Measurements from ENCODE around the gene REV3L. TPM values are rescaled to one million over a fixed set of nuclear protein-coding genes. Genes with fewer than 3 reads are reported as not detected.

REV3L gene
- total RNA-seq, 1 experiment from 2014 or later = 25.3 TPM

DNA sequence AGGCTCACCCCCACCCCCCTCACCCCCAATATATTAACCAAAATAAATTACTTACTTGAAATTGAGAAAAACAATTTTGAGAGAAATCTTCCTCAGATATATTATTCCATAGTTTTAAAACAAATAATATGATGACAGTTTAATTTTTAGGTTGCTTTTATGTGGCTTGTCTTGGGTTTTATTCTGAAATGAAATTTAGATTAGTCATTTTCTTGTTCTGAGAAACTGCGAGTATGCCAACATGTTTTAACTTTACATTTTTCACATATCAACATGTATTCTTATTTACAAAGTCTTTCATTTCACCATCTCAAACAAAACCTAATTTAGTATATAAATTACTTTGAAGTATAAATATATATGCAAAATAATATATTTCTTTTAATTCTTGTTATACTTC lies 11.1 kb downstream of the REV3L start:
- no peak overlapping the region for H3K27ac ChIP-seq (ENCODE audit: low read length)
- H2AFZ ChIP-seq (ENCODE audit: low read length) = no peak overlapping the region
- H4K20me1 ChIP-seq (ENCODE audit: low read length) = no peaks in the 10 kb centered on the region
- no peaks in the 10 kb centered on the region for H3K9me2 ChIP-seq (replicated peaks; ENCODE audit: low read length)
- no peaks in the 10 kb centered on the region for H3F3A ChIP-seq (ENCODE audit: low read length, unreplicated experiment)
- intact Hi-C loops (cut with micrococcal nuclease) = no loop called here
- CTCF ChIA-PET = no interaction called here
- no peaks in the 10 kb centered on the region for H3K36me3 ChIP-seq (ENCODE audit: low read depth, low read length)
- peaks cover 21% of the 10 kb centered on the region for H3K4me1 ChIP-seq (ENCODE audit: insufficient read depth, low read length)
- no peak overlapping the region for H3K9ac ChIP-seq (ENCODE audit: low read length)
- TF ChIP-seq EZH2 (IDR thresholded peaks at IDR 0.05; ENCODE audit: low read length, unreplicated experiment) = no peak
- TF ChIP-seq, protein P1, sequence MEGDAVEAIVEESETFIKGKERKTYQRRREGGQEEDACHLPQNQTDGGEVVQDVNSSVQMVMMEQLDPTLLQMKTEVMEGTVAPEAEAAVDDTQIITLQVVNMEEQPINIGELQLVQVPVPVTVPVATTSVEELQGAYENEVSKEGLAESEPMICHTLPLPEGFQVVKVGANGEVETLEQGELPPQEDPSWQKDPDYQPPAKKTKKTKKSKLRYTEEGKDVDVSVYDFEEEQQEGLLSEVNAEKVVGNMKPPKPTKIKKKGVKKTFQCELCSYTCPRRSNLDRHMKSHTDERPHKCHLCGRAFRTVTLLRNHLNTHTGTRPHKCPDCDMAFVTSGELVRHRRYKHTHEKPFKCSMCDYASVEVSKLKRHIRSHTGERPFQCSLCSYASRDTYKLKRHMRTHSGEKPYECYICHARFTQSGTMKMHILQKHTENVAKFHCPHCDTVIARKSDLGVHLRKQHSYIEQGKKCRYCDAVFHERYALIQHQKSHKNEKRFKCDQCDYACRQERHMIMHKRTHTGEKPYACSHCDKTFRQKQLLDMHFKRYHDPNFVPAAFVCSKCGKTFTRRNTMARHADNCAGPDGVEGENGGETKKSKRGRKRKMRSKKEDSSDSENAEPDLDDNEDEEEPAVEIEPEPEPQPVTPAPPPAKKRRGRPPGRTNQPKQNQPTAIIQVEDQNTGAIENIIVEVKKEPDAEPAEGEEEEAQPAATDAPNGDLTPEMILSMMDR (conservative IDR thresholded peaks at IDR 0.05; ENCODE audit: low read depth, low read length) = no peak
- no peak for TF ChIP-seq EZH2phosphoT487 (IDR thresholded peaks at IDR 0.05; ENCODE audit: borderline replicate concordance, low read length)
- ATAC-seq (no peak), DNase-seq (no peak)
- H3K9me3 ChIP-seq (ENCODE audit: low read length) = no peaks in the 10 kb centered on the region
- H3K4me2 ChIP-seq (ENCODE audit: low read length) = no peak overlapping the region
- POLR2A ChIA-PET (ENCODE audit: unreplicated experiment) = no interaction called here
- no peaks in the 10 kb centered on the region for H3K27me3 ChIP-seq (ENCODE audit: low read length)
- no peak overlapping the region for H3K4me3 ChIP-seq (ENCODE audit: low read length)
- H3K79me2 ChIP-seq (ENCODE audit: low read length) = peaks cover 82% of the 10 kb centered on the region
- BruUV-seq (replicated peaks) = no TSS peak

DNA sequence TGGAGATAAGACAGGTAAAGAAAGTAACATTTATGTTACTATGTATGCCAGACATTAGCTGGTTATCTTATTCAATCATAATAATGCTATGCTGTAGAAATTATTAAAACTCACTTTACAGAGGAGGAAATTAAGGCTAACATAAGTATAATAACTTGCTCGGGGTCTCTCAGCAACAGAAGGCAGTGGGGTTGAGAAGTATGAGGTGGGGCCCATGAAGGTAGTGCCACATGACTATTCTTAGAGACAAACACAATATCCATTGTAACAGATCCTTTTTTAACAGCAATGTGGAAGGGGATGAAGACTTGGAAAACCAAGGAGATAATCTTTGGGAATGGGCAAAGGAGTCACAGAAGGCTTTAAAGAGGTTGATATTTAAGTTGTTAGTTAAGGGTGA lies 11.5 kb downstream of the REV3L start:
- intact Hi-C loops (cut with micrococcal nuclease) = no loop called here
- H3K4me1 ChIP-seq (ENCODE audit: insufficient read depth, low read length) = peaks cover 21% of the 10 kb centered on the region
- H3K9me3 ChIP-seq (ENCODE audit: low read length) = no peaks in the 10 kb centered on the region
- no peaks in the 10 kb centered on the region for H3K36me3 ChIP-seq (ENCODE audit: low read depth, low read length)
- CTCF ChIA-PET = no interaction called here
- no peak overlapping the region for H3K27ac ChIP-seq (ENCODE audit: low read length)
- BruUV-seq (replicated peaks) = no TSS peak
- no peak overlapping the region for H3K9ac ChIP-seq (ENCODE audit: low read length)
- H3K27me3 ChIP-seq (ENCODE audit: low read length) = no peaks in the 10 kb centered on the region
- peaks cover 80% of the 10 kb centered on the region for H3K79me2 ChIP-seq (ENCODE audit: low read length)
- no peak overlapping the region for H2AFZ ChIP-seq (ENCODE audit: low read length)
- POLR2A ChIA-PET (ENCODE audit: unreplicated experiment) = no interaction called here
- no peaks in the 10 kb centered on the region for H3K9me2 ChIP-seq (replicated peaks; ENCODE audit: low read length)
- ATAC-seq (no peak), DNase-seq (no peak)
- no peaks in the 10 kb centered on the region for H4K20me1 ChIP-seq (ENCODE audit: low read length)
- TF ChIP-seq, protein P1 (conservative IDR thresholded peaks at IDR 0.05; ENCODE audit: low read depth, low read length) = no peak
- TF ChIP-seq EZH2phosphoT487 (IDR thresholded peaks at IDR 0.05; ENCODE audit: borderline replicate concordance, low read length) = no peak
- TF ChIP-seq EZH2 (IDR thresholded peaks at IDR 0.05; ENCODE audit: low read length, unreplicated experiment) = no peak
- H3K4me2 ChIP-seq (ENCODE audit: low read length) = no peak overlapping the region
- H3F3A ChIP-seq (ENCODE audit: low read length, unreplicated experiment) = no peaks in the 10 kb centered on the region
- H3K4me3 ChIP-seq (ENCODE audit: low read length) = no peak overlapping the region

DNA sequence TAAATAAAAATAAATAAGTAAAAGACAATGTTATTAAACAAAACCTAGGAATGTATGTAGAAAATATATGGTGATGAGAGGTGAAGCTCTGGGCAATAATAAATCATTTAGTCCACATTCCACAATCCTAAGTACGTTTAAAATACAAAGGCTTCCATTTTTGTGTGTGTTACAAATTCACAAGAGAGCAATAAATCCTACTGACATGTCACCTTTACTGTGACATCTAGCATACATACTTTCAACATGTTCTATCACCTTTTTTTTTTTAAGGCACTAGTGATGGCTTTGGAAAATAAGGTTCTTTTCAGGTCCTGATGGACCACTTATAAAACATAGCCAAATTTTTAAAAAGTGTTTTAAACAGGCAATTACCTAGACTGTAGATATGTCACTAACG lies 12.0 kb downstream of the REV3L start:
- Histone ChIP-seq H3K9me3 (ENCODE audit: low read length) (no peaks in the 10 kb centered on the region), H3K9me2 (replicated peaks; ENCODE audit: low read length) (no peaks in the 10 kb centered on the region), H3K4me2 (ENCODE audit: low read length) (no peak overlapping the region), H4K20me1 (ENCODE audit: low read length) (no peaks in the 10 kb centered on the region), H3K9ac (ENCODE audit: low read length) (no peak overlapping the region), H3K27me3 (ENCODE audit: low read length) (no peaks in the 10 kb centered on the region), H3K36me3 (ENCODE audit: low read depth, low read length) (no peaks in the 10 kb centered on the region), H3K27ac (ENCODE audit: low read length) (no peak overlapping the region), H3K4me3 (ENCODE audit: low read length) (no peak overlapping the region), H2AFZ (ENCODE audit: low read length) (no peak overlapping the region), H3K79me2 (ENCODE audit: low read length) (peaks cover 80% of the 10 kb centered on the region), H3K4me1 (ENCODE audit: insufficient read depth, low read length) (peaks cover 21% of the 10 kb centered on the region), H3F3A (ENCODE audit: low read length, unreplicated experiment) (no peaks in the 10 kb centered on the region)
- BruUV-seq (replicated peaks) = no TSS peak
- intact Hi-C loops (cut with micrococcal nuclease) = no loop called here
- no peak for TF ChIP-seq EZH2phosphoT487 (IDR thresholded peaks at IDR 0.05; ENCODE audit: borderline replicate concordance, low read length)
- TF ChIP-seq, protein P1 (conservative IDR thresholded peaks at IDR 0.05; ENCODE audit: low read depth, low read length) = no peak
- no peak for TF ChIP-seq EZH2 (IDR thresholded peaks at IDR 0.05; ENCODE audit: low read length, unreplicated experiment)
- ChIA-PET POLR2A (ENCODE audit: unreplicated experiment) (no interaction called here), CTCF (no interaction called here)
- DNase-seq = no peak
- no peak for ATAC-seq

All from PC-3 (cell line).